Caco-2 (cell line): ENCODE measurements around the gene KIF6. TPM values are rescaled to one million over a fixed set of nuclear protein-coding genes. Genes with fewer than 3 reads are reported as not detected.

Source experiments
- BruUV-seq: library from RNA; stranded (reverse); fragments of 400-500 nt; replicated peaks from 2 replicates; lab custom pipeline; 2021; lab: Mats Ljungman, UMichigan
- CTCF ChIA-PET: fragments of 300-600 bp; sonication (Branson Sonifier 250); formaldehyde crosslinking; loops from one replicate; lab custom pipeline; 2022; ENCODE audit warnings: antibody characterized with exemption; lab: Charles Lee
- POLR2A ChIA-PET: fragments of 300-600 bp; sonication (Branson Sonifier 250); formaldehyde crosslinking; loops from one replicate; lab custom pipeline; 2022; ENCODE audit warnings: antibody characterized with exemption; lab: Charles Lee
- DNase-seq, 2 experiments: peaks; one replicate each; pipeline versions ENCODE4 v3.0.0 to v3.0.0-alpha.2; 2020 to 2022
- H3K27me3 ChIP-seq: replicated peaks from 2 replicates; pipeline ENCODE4 v1.6.0; 2011; ENCODE audit warnings: low read length; ENCODE audit not compliant: control insufficient read depth, insufficient read depth
- H3K36me3 ChIP-seq: 2 replicates; pipeline ENCODE4 v1.5.1; 2011; ENCODE audit warnings: low read length; ENCODE audit not compliant: control insufficient read depth, insufficient read depth
- H3K4me1 ChIP-seq: fragments of 250-450 bp; sonication (Bioruptor Pico); 2 replicates; pipeline ENCODE4 v1.5.1; 2020; ENCODE audit warnings: mild to moderate bottlenecking
- H3K4me3 ChIP-seq: 2 replicates; pipeline ENCODE4 v1.5.1; 2011; ENCODE audit warnings: low read depth, mild to moderate bottlenecking, control low read depth, low read length
- H3K9me3 ChIP-seq: fragments of 250-450 bp; sonication (Bioruptor Pico); 2 replicates; pipeline ENCODE4 v1.5.1; 2020; ENCODE audit warnings: mild to moderate bottlenecking, moderate library complexity
- H3K27ac Mint-ChIP-seq: one replicate; pipeline ENCODE4 v1.8.0; 2022; ENCODE audit warnings: mixed read lengths; ENCODE audit not compliant: unreplicated experiment
- H3K27me3 Mint-ChIP-seq: one replicate; pipeline ENCODE4 v1.8.0; 2022; ENCODE audit warnings: mixed read lengths; ENCODE audit not compliant: insufficient read depth, unreplicated experiment
- H3K36me3 Mint-ChIP-seq: one replicate; pipeline ENCODE4 v1.8.0; 2022; ENCODE audit warnings: mild to moderate bottlenecking, mixed read lengths; ENCODE audit not compliant: insufficient read depth, unreplicated experiment
- H3K4me1 Mint-ChIP-seq: one replicate; pipeline ENCODE4 v1.8.0; 2022; ENCODE audit warnings: low read depth, mixed read lengths; ENCODE audit not compliant: unreplicated experiment
- H3K4me3 Mint-ChIP-seq: one replicate; pipeline ENCODE4 v1.8.0; 2022; ENCODE audit warnings: mild to moderate bottlenecking, moderate library complexity, mixed read lengths; ENCODE audit not compliant: unreplicated experiment
- H3K9me3 Mint-ChIP-seq: one replicate; pipeline ENCODE4 v1.8.0; 2022; ENCODE audit warnings: mixed read lengths; ENCODE audit not compliant: unreplicated experiment
- CTCF ChIP-seq, 2 experiments: fragments of 200-600 bp in 1 of 2; IDR thresholded peaks; 1 replicate in 1 of 2; 2 replicates in 1 of 2; pipeline versions ENCODE4 v1.5.1 to v1.8.0; 2011 to 2022; ENCODE audit warnings: antibody characterized with exemption in 1 of 2, control low read depth in 1 of 2, inconsistent platforms in 1 of 2, low read depth in 1 of 2, low read length in 1 of 2, mild to moderate bottlenecking in 1 of 2, moderate library complexity in 1 of 2; ENCODE audit not compliant: insufficient read depth in 1 of 2, severe bottlenecking in 1 of 2, unreplicated experiment in 1 of 2
- intact Hi-C: fragments of 100-400 bp; cut with micrococcal nuclease; formaldehyde crosslinking; loops from one replicate; pipeline ENCODE4 v1.10.0; 2022; ENCODE audit not compliant: unreplicated experiment
- total RNA-seq: library from RNA; stranded (reverse); gene quantifications from 2 replicates; pipeline ENCODE4 v1.2.3, GENCODE V29; 2022

KIF6 gene
- total RNA-seq, 1 experiment from 2014 or later: not detected

DNA sequence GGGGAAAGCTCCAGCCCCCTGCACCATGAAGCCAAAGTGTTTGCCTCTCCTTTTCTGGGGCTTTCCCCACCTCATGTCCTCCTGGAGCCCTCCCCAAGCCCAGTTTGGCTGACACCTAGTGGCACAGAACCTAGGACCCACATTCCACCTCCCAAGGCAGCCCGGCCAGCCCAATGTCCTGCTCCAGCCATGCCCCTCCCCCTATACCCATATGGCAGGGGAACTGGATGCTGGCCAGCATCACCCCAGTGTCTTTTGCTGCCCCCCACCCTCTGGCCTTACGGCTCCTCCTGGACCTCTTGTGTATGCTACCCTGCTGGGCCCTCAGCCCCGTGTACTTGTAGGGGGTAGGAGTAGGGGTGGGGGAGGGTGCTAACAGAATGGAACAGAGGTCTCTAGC, 170.1 kb downstream of the KIF6 start:
- no peaks in the 10 kb centered on the region for H3K27me3 ChIP-seq
- Mint-ChIP-seq H3K4me1 (no peaks in the 10 kb centered on the region), H3K27me3 (peaks cover 21% of the 10 kb centered on the region), H3K36me3 (no peaks in the 10 kb centered on the region), H3K27ac (no peak overlapping the region), H3K4me3 (no peak overlapping the region), H3K9me3 (no peaks in the 10 kb centered on the region)
- ChIA-PET CTCF (no interaction called here), POLR2A (no interaction called here)
- no peak for TF ChIP-seq CTCF (IDR thresholded peaks at IDR 0.05; ENCODE audit: insufficient read depth in 1 of 2, low read depth in 1 of 2, low read length in 1 of 2, severe bottlenecking in 1 of 2, unreplicated experiment in 1 of 2)
- no peaks in the 10 kb centered on the region for H3K36me3 ChIP-seq
- no peaks in the 10 kb centered on the region for H3K4me1 ChIP-seq
- no peaks in the 10 kb centered on the region for H3K9me3 ChIP-seq
- no peak overlapping the region for H3K4me3 ChIP-seq
- DNase-seq: peak in 1 of 2 experiments; percentile 2
- intact Hi-C loops: no loop called here
- BruUV-seq: no TSS peak

- no peaks in the 10 kb centered on the region for H3K27me3 ChIP-seq
- CTCF ChIA-PET: no interaction called here
- H3K4me3 Mint-ChIP-seq: no peak overlapping the region
- no peaks in the 10 kb centered on the region for H3K4me1 ChIP-seq
- POLR2A ChIA-PET: no interaction called here
- BruUV-seq: no TSS peak
- H3K4me3 ChIP-seq: no peak overlapping the region
- no peak for TF ChIP-seq CTCF (IDR thresholded peaks at IDR 0.05; ENCODE audit: insufficient read depth in 1 of 2, low read depth in 1 of 2, low read length in 1 of 2, severe bottlenecking in 1 of 2, unreplicated experiment in 1 of 2)
- no peaks in the 10 kb centered on the region for H3K9me3 Mint-ChIP-seq
- H3K27ac Mint-ChIP-seq: no peak overlapping the region
- no peaks in the 10 kb centered on the region for H3K9me3 ChIP-seq
- peaks cover 26% of the 10 kb centered on the region for H3K27me3 Mint-ChIP-seq
- intact Hi-C loops: no loop called here
- H3K36me3 ChIP-seq: no peaks in the 10 kb centered on the region
- no peaks in the 10 kb centered on the region for H3K36me3 Mint-ChIP-seq
- DNase-seq: no peak
- no peaks in the 10 kb centered on the region for H3K4me1 Mint-ChIP-seq
Observed at GRCh38 chr6:39553860-39554802, 171.1 kb downstream of the KIF6 start.

DNA sequence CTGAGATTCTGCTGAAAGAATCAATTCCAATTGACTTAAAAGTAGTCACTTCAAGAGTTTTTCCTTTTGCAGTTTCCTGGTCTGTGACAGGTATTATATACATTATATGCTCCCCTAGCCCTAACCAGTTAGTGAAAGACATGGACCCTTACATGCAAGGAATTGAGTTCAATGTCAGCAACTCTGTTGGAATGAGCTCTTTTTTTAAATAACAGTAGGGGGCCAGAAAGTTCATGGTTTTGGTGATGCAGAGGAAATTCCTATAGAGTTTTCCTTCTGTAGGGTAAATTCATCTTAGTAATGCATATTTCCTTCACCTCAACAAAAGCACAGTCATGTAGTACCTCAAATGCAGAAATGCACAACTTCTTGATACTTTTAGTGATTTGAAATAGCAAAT, 172.2 kb downstream of the KIF6 start:
- no peaks in the 10 kb centered on the region for H3K36me3 ChIP-seq
- ChIA-PET POLR2A (no interaction called here), CTCF (interaction anchor here (0.6 to 1.0 kb wide), 2 partner anchors 191 to 265 kb away, joined by 3 to 5 read pairs; no protein-coding TSS in a partner anchor)
- H3K36me3 Mint-ChIP-seq: no peaks in the 10 kb centered on the region
- no peak for DNase-seq
- H3K9me3 Mint-ChIP-seq: no peaks in the 10 kb centered on the region
- no peak overlapping the region for H3K4me3 ChIP-seq
- no peak overlapping the region for H3K27ac Mint-ChIP-seq
- H3K4me3 Mint-ChIP-seq: no peak overlapping the region
- peaks cover 26% of the 10 kb centered on the region for H3K27me3 Mint-ChIP-seq
- no peaks in the 10 kb centered on the region for H3K27me3 ChIP-seq
- no peaks in the 10 kb centered on the region for H3K4me1 Mint-ChIP-seq
- intact Hi-C loops: no loop called here
- no peaks in the 10 kb centered on the region for H3K9me3 ChIP-seq
- TF ChIP-seq CTCF (IDR thresholded peaks at IDR 0.05; ENCODE audit: insufficient read depth in 1 of 2, low read depth in 1 of 2, low read length in 1 of 2, severe bottlenecking in 1 of 2, unreplicated experiment in 1 of 2): no peak
- no peaks in the 10 kb centered on the region for H3K4me1 ChIP-seq
- no TSS peak for BruUV-seq
